ENCODE results near the gene MAP3K2.

GRCh38 chr2:127342101-127342500 lies 45.7 kb downstream of the MAP3K2 start:
- TF ChIP-seq CTCF (IDR thresholded peaks at IDR 0.05; ENCODE audit: low read length) = no peak
- no peak for TF ChIP-seq EZH2 (IDR thresholded peaks at IDR 0.05; ENCODE audit: borderline replicate concordance, low read length)

All from OCI-LY1 (cell line).